Measurements from ENCODE around the gene ZNF346.

GRCh38 chr5:177087398-177088005 lies 65.0 kb downstream of the ZNF346 start:
- TF ChIP-seq CTCF (IDR thresholded peaks at IDR 0.05) (no peak), POLR2A (IDR thresholded peaks at IDR 0.05) (no peak)

Data from breast epithelium (tissue), 3 donors.